HepG2 (cell line): ENCODE data around the gene LIF. TPM values are rescaled to one million over a fixed set of nuclear protein-coding genes. Genes with fewer than 3 reads are reported as not detected.
A peak's percentile ranks its signal among the peaks of the same experiment; 100 is the strongest.

Source experiments
- ADNP ChIP-seq: sonication (generic); formaldehyde crosslinking; IDR thresholded peaks from 2 replicates; pipeline ENCODE4 v1.4.0; 2020; ENCODE audit warnings: missing genetic modification reagents
- ARID2 ChIP-seq: sonication (generic); formaldehyde crosslinking; IDR thresholded peaks from 2 replicates; pipeline ENCODE4 v1.8.1; 2022; ENCODE audit warnings: mild to moderate bottlenecking, missing genetic modification reagents, borderline replicate concordance
- ATF1 ChIP-seq: IDR thresholded peaks from 2 replicates; pipeline ENCODE4 v1.6.1; 2016; ENCODE audit warnings: mild to moderate bottlenecking, control low read depth
- CREB1 ChIP-seq, 2 experiments: fragments of 450-650 bp in 1 of 2; IDR thresholded peaks; 2 replicates each; pipeline ENCODE4 v1.6.1; 2016 to 2017; ENCODE audit warnings: control low read depth in 1 of 2, mild to moderate bottlenecking in 1 of 2, missing compliant biosample characterization in 1 of 2, missing genetic modification characterization in 1 of 2
- DBP ChIP-seq: sonication (generic); formaldehyde crosslinking; IDR thresholded peaks from 2 replicates; pipeline ENCODE4 v1.4.0; 2020; ENCODE audit warnings: missing genetic modification reagents; ENCODE audit errors: not compliant biosample characterization
- EEA1 ChIP-seq: sonication (generic); formaldehyde crosslinking; IDR thresholded peaks from 2 replicates; pipeline ENCODE4 v1.5.1; 2020; ENCODE audit warnings: mild to moderate bottlenecking, missing genetic modification reagents, borderline replicate concordance
- ELF4 ChIP-seq: sonication (generic); formaldehyde crosslinking; IDR thresholded peaks from 2 replicates; pipeline ENCODE4 v1.5.0; 2020; ENCODE audit warnings: missing genetic modification reagents, mild to moderate bottlenecking, moderate library complexity, borderline replicate concordance
- ESRRA ChIP-seq: sonication (generic); formaldehyde crosslinking; IDR thresholded peaks from 2 replicates; pipeline ENCODE4 v1.5.1; 2020; ENCODE audit warnings: mild to moderate bottlenecking, low read depth, missing genetic modification reagents
- GATA4 ChIP-seq: sonication (generic); IDR thresholded peaks from 2 replicates; pipeline ENCODE4 v1.6.1; 2016; ENCODE audit warnings: antibody characterized with exemption, low read depth, borderline replicate concordance
- GATAD2A ChIP-seq: IDR thresholded peaks from 2 replicates; pipeline ENCODE4 v1.6.1; 2016
- HIC2 ChIP-seq: sonication (generic); formaldehyde crosslinking; IDR thresholded peaks from 2 replicates; pipeline ENCODE4 v1.9.0; 2022; ENCODE audit warnings: low read depth, missing genetic modification reagents
- HINFP ChIP-seq: sonication (generic); formaldehyde crosslinking; IDR thresholded peaks from 2 replicates; pipeline ENCODE4 v1.4.0; 2020; ENCODE audit warnings: low read depth, mild to moderate bottlenecking, missing genetic modification reagents
- HMG20B ChIP-seq: conservative IDR thresholded peaks from 2 replicates; pipeline ENCODE4 v1.6.1; 2016; ENCODE audit warnings: missing genetic modification reagents, missing compliant biosample characterization
- KAT7 ChIP-seq: IDR thresholded peaks from 2 replicates; pipeline ENCODE4 v1.6.1; 2018; ENCODE audit warnings: borderline replicate concordance, missing compliant biosample characterization
- MXI1 ChIP-seq: IDR thresholded peaks from 3 replicates; pipeline ENCODE4 v1.6.1; 2012; ENCODE audit warnings: low read depth, low read length, inconsistent platforms, borderline replicate concordance
- NFRKB ChIP-seq: fragments of 450-650 bp; IDR thresholded peaks from 2 replicates; pipeline ENCODE4 v1.6.1; 2017
- POLR2AphosphoS2 ChIP-seq: IDR thresholded peaks from 2 replicates; pipeline ENCODE4 v1.6.1; 2011; ENCODE audit warnings: low read depth, low read length, improper control_type of control experiment
- RNF2 ChIP-seq: fragments of 450-650 bp; conservative IDR thresholded peaks from 2 replicates; pipeline ENCODE4 v1.6.1; 2016; ENCODE audit warnings: low read depth
- SMYD3 ChIP-seq: sonication (generic); formaldehyde crosslinking; IDR thresholded peaks from 2 replicates; pipeline ENCODE4 v1.8.1; 2023; ENCODE audit warnings: mild to moderate bottlenecking, missing genetic modification reagents
- TBX3 ChIP-seq: fragments of 450-650 bp; IDR thresholded peaks from 2 replicates; pipeline ENCODE4 v1.6.1; 2017; ENCODE audit warnings: antibody characterized with exemption, mild to moderate bottlenecking, inconsistent platforms, borderline replicate concordance
- TEAD3 ChIP-seq: optimal IDR thresholded peaks from 2 replicates; pipeline ENCODE3; 2016; ENCODE audit warnings: borderline replicate concordance
- ZFP62 ChIP-seq: sonication (generic); formaldehyde crosslinking; IDR thresholded peaks from 2 replicates; pipeline ENCODE4 v1.4.0; 2020; ENCODE audit warnings: missing genetic modification reagents
- ZNF468 ChIP-seq: sonication (generic); formaldehyde crosslinking; IDR thresholded peaks from 2 replicates; pipeline ENCODE4 v1.8.0; 2022; ENCODE audit warnings: mild to moderate bottlenecking, moderate library complexity, missing genetic modification reagents
- ZNF547 ChIP-seq: sonication (generic); formaldehyde crosslinking; IDR thresholded peaks from 2 replicates; pipeline ENCODE4 v1.5.1; 2020; ENCODE audit warnings: mild to moderate bottlenecking, missing genetic modification reagents
- ZNF558 ChIP-seq: sonication (generic); formaldehyde crosslinking; IDR thresholded peaks from 2 replicates; pipeline ENCODE4 v1.9.0; 2022; ENCODE audit warnings: mild to moderate bottlenecking, missing genetic modification reagents, borderline replicate concordance
- ZNF598 ChIP-seq: sonication (generic); formaldehyde crosslinking; IDR thresholded peaks from 2 replicates; pipeline ENCODE4 v1.5.1; 2020; ENCODE audit warnings: mild to moderate bottlenecking, missing genetic modification reagents, borderline replicate concordance
- ZNF7 ChIP-seq: IDR thresholded peaks from 2 replicates; pipeline ENCODE4 v1.6.1; 2016; ENCODE audit warnings: missing biosample characterization, missing genetic modification reagents
- ZNF782 ChIP-seq: sonication (generic); formaldehyde crosslinking; IDR thresholded peaks from 2 replicates; pipeline ENCODE4 v1.4.0; 2020; ENCODE audit warnings: missing genetic modification reagents, mild to moderate bottlenecking, borderline replicate concordance
- ZSCAN29 ChIP-seq: sonication (generic); formaldehyde crosslinking; conservative IDR thresholded peaks from 2 replicates; pipeline ENCODE4 v1.4.0; 2020; ENCODE audit warnings: mild to moderate bottlenecking, missing genetic modification reagents
- polyA plus RNA-seq, 8 experiments: library from polyadenylated mRNA; depleted of rRNA in 3 of 8; stranded (reverse) in 7 of 8; unstranded in 1 of 8; fragments of >200 nt; fragmentation: Illumina TruSeq in 4 of 8; extraction: Trizol in 4 of 8; gene quantifications; 2 replicates each; pipeline versions ENCODE4 v1.2.1 to v1.2.3, GENCODE V29; 2011 to 2016; ENCODE audit warnings: low read depth in 4 of 8, missing spikeins in 1 of 8, mixed read lengths in 1 of 8; ENCODE audit not compliant: insufficient read depth in 1 of 8
- total RNA-seq, 5 experiments: library from RNA; depleted of rRNA; stranded (reverse); fragments of >200 nt; fragmentation: Illumina TruSeq; extraction: Trizol; gene quantifications; 2 replicates each; pipeline ENCODE4 v1.2.3, GENCODE V29; 2016; ENCODE audit warnings: low read depth in 1 of 5

Gene LIF
- total and polyA plus RNA-seq, 2 of the 13 experiments (the other 11 are each of a cell fraction or from before 2014, with no cell fraction given), result 3.6 to 8.5 TPM

- no peak for TF ChIP-seq HIC2 (CRISPR knock-in tag)
- TF ChIP-seq TEAD3, result peak; percentile 98
- TF ChIP-seq GATAD2A (CRISPR knock-in tag), result peak; percentile 95
- no peak for TF ChIP-seq ZNF547 (CRISPR knock-in tag)
- TF ChIP-seq NFRKB, result no peak
- 0 out of 2 replicates have a peak, but pooled peaks have one; percentile 44 for TF ChIP-seq RNF2
- TF ChIP-seq ZNF558 (CRISPR knock-in tag), result no peak
- 0 out of 2 replicates have a peak, but pooled peaks have one; percentile 18 for TF ChIP-seq CREB1 (IDR thresholded peaks at IDR 0.05)
- no peak; the same call in 1 of the 2 replicates for TF ChIP-seq CREB1 (CRISPR knock-in tag; IDR thresholded peaks at IDR 0.05)
- peak; percentile 86; the same call in 1 of the 2 replicates for TF ChIP-seq ARID2
- TF ChIP-seq ZNF598, result no peak
- peak; percentile 86 for TF ChIP-seq HMG20B (CRISPR knock-in tag)
- TF ChIP-seq GATA4, result peak; percentile 55; the same call in 1 of the 2 replicates
- no peak for TF ChIP-seq ZSCAN29 (CRISPR knock-in tag)
- no peak for TF ChIP-seq EEA1 (CRISPR knock-in tag)
- TF ChIP-seq DBP (CRISPR knock-in tag), result no peak
- TF ChIP-seq POLR2AphosphoS2, result no peak
- TF ChIP-seq MXI1, result no peak; the same call in 2 of the 3 replicates
- no peak for TF ChIP-seq SMYD3 (CRISPR knock-in tag)
- peak; percentile 94 for TF ChIP-seq TBX3
- TF ChIP-seq ADNP (CRISPR knock-in tag), result no peak
- no peak for TF ChIP-seq ELF4 (CRISPR knock-in tag)
- TF ChIP-seq ZNF7 (CRISPR knock-in tag), result no peak
- TF ChIP-seq ZNF782 (CRISPR knock-in tag), result no peak
- no peak for TF ChIP-seq KAT7
- TF ChIP-seq ZNF468 (CRISPR knock-in tag), result no peak
- TF ChIP-seq HINFP, result peak; percentile 97
- TF ChIP-seq ATF1 (CRISPR knock-in tag), result 0 out of 2 replicates have a peak, but pooled peaks have one; percentile 34
- TF ChIP-seq ESRRA (CRISPR knock-in tag), result no peak
- TF ChIP-seq ZFP62, result no peak
Observed at GRCh38 chr22:30212363-30212995, 34.1 kb downstream of the LIF start (continued).
